ENCODE data around the gene FPGS.

FPGS gene

DNA sequence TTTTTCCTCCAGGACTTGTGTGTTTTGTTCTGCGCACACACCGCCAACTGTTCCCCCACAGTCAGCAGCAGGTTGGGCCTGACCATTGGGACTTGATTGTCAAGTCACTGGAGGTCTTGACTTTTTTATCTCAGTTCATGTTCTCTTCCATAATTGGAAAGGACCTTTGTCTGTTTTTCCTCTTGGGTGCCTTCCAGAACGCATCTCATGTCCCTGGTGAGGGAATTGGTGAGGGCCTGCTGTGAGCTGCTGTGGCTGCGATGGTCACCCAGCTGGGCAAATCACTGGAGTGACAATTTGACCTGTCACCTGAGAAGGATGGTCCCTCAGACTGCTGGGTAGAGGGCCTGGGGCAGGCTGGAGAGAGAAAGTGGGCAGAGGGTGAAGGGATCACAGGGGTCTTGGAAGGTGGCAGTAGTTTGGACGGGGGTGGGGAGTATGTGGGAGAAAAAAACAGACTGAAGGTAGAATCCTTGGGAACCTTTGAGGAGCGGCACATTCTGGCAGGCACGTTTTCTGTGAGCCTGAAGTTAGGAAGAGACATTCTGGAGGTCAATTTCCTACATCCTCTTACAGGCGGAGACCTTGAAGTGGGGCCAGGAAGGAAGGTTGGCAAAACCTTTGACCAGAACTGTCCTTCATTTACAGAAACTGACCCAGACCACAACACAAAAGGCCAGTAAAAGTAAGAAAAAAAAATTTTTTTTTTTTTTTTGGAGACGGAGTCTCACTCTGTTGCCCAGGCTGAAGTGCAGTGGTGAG is 12.4 kb upstream of the FPGS start:
- Histone ChIP-seq H3K9ac (ENCODE audit: low read length) (peak overlapping the region; percentile 14), H3K27ac (ENCODE audit: low read length, poor library complexity, severe bottlenecking) (no peak overlapping the region), H2BK120ac (ENCODE audit: low read depth, low read length) (no peak overlapping the region), H3K4me2 (ENCODE audit: low read length, poor library complexity, severe bottlenecking) (no peak overlapping the region), H3K18ac (ENCODE audit: low read depth in 1 of 2, low read length in 2 of 2) (no peak overlapping the region), H3K14ac (ENCODE audit: low read length in 2 of 2) (no peak overlapping the region), H2BK15ac (ENCODE audit: low read depth, poor library complexity, severe bottlenecking) (no peak overlapping the region), H4K91ac (ENCODE audit: low read length) (peak overlapping the region; percentile 36), H2AFZ (ENCODE audit: low read depth, low read length) (no peak overlapping the region), H2AK5ac (ENCODE audit: low read length, severe bottlenecking) (no peak overlapping the region), H3K79me1 (replicated peaks; ENCODE audit: low read length, poor library complexity, severe bottlenecking) (peaks cover 33% of the 10 kb centered on the region), H3K4ac (ENCODE audit: low read depth in 1 of 2, low read length in 2 of 2) (no peak overlapping the region), H3K4me3 (ENCODE audit: insufficient read depth in 1 of 2, low read depth in 1 of 2, low read length in 2 of 2) (no peak overlapping the region), H3K36me3 (ENCODE audit: control insufficient read depth in 1 of 2, insufficient read depth in 2 of 2, low read depth in 1 of 2, low read length in 2 of 2) (peaks cover 70 to 72% of the 10 kb centered on the region in 2 experiments), H3K23ac (ENCODE audit: low read length in 2 of 2) (no peak overlapping the region), H2BK5ac (ENCODE audit: low read depth, low read length, poor library complexity, severe bottlenecking) (no peak overlapping the region), H3K27me3 (ENCODE audit: control insufficient read depth in 1 of 2, insufficient read depth in 1 of 2, low read length in 2 of 2) (no peaks in the 10 kb centered on the region), H3K9me3 (ENCODE audit: control insufficient read depth, low read length) (no peaks in the 10 kb centered on the region), H3K4me1 (ENCODE audit: control insufficient read depth, insufficient read depth, low read depth, low read length) (peaks cover 22% of the 10 kb centered on the region), H2BK12ac (ENCODE audit: low read length in 2 of 2) (no peak overlapping the region), H4K8ac (ENCODE audit: low read length) (no peak overlapping the region)
- 94% methylated on average over 7 of the region's 9 CpGs for WGBS
- no peak for DNase-seq

DNA sequence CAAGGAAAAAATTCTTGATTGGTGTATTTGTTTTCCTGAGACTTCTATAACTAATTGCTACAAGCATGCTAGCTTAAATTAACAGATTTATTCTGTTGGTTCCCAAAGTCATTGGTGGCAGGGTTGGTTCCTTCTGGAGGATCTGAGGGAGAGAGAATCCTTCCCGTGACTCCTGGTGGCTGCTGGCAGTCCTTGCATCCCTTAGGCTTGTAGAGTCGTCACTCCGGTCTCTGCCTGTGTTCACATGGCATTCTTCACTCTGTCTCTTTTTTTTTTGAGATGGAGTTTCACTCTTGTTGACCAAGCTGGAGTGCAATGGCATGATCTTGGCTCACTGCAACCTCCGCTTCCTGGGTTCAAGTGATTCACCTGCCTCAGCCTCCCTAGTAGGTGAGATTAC is 11.6 kb upstream of the FPGS start:
- peaks cover 24% of the 10 kb centered on the region for H3K4me1 ChIP-seq (ENCODE audit: control insufficient read depth, insufficient read depth, low read depth, low read length)
- 87% methylated on average over 4 of the region's 4 CpGs for WGBS

DNA sequence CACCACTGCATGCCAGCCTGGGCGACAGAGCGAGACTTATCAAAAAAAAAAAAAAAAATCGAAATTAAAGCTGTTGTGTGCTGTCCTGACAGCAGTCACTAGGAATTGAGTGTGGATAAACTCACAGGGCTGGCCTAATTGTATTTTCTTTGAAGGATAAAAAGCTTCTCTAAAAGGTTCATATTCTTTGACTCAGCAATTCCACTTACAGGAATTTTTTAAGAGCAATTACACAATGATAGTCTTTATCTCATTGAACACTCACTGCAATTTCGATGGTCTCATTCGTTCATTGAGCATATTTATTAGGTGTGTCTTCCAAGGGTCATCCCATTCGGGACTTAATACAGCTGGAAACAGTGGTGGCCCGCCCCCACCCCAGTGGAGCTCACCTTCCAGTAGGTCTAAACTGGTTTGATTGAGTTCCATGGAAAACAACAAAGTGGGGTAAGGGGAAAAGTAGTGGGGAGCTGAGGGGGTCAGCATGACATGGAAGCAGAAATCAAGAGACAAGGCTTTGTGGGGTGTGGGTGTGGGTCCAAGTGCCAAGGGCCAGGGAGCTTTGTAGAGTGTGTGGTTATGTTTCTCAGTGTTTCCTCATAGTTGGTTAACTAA is 10.2 kb upstream of the FPGS start:
- no peak overlapping the region for H3K4me2 ChIP-seq (ENCODE audit: low read length, poor library complexity, severe bottlenecking)
- peaks cover 65 to 70% of the 10 kb centered on the region in 2 experiments for H3K36me3 ChIP-seq (ENCODE audit: control insufficient read depth in 1 of 2, insufficient read depth in 2 of 2, low read depth in 1 of 2, low read length in 2 of 2)
- no peak overlapping the region for H3K4me3 ChIP-seq (ENCODE audit: insufficient read depth in 1 of 2, low read depth in 1 of 2, low read length in 2 of 2)
- no peak for DNase-seq
- H3K4ac ChIP-seq (ENCODE audit: low read depth in 1 of 2, low read length in 2 of 2): no peak overlapping the region
- WGBS: 89% methylated on average over 7 of the region's 7 CpGs
- no peak overlapping the region for H3K23ac ChIP-seq (ENCODE audit: low read length in 2 of 2)
- no peak overlapping the region for H2BK120ac ChIP-seq (ENCODE audit: low read depth, low read length)
- no peak overlapping the region for H2AK5ac ChIP-seq (ENCODE audit: low read length, severe bottlenecking)
- H3K9me3 ChIP-seq (ENCODE audit: control insufficient read depth, low read length): no peaks in the 10 kb centered on the region
- no peak overlapping the region for H2AFZ ChIP-seq (ENCODE audit: low read depth, low read length)
- no peak overlapping the region for H2BK15ac ChIP-seq (ENCODE audit: low read depth, poor library complexity, severe bottlenecking)
- peaks cover 31% of the 10 kb centered on the region for H3K4me1 ChIP-seq (ENCODE audit: control insufficient read depth, insufficient read depth, low read depth, low read length)
- H3K27ac ChIP-seq (ENCODE audit: low read length, poor library complexity, severe bottlenecking): no peak overlapping the region
- peaks cover 33% of the 10 kb centered on the region for H3K79me1 ChIP-seq (replicated peaks; ENCODE audit: low read length, poor library complexity, severe bottlenecking)
- no peak overlapping the region for H3K9ac ChIP-seq (ENCODE audit: low read length)
- no peaks in the 10 kb centered on the region for H3K27me3 ChIP-seq (ENCODE audit: control insufficient read depth in 1 of 2, insufficient read depth in 1 of 2, low read length in 2 of 2)
- H4K8ac ChIP-seq (ENCODE audit: low read length): peak overlapping the region; percentile 39
- no peak overlapping the region for H3K18ac ChIP-seq (ENCODE audit: low read depth in 1 of 2, low read length in 2 of 2)
- H2BK5ac ChIP-seq (ENCODE audit: low read depth, low read length, poor library complexity, severe bottlenecking): no peak overlapping the region
- H2BK12ac ChIP-seq (ENCODE audit: low read length in 2 of 2): peak overlapping the region in 1 of 2 experiments; percentile 38
- H3K14ac ChIP-seq (ENCODE audit: low read length in 2 of 2): no peak overlapping the region
- no peak overlapping the region for H4K91ac ChIP-seq (ENCODE audit: low read length)

More for the DNA sequence above, 11.6 kb upstream of the FPGS start:
- Histone ChIP-seq H3K18ac (ENCODE audit: low read depth in 1 of 2, low read length in 2 of 2) (no peak overlapping the region), H2AFZ (ENCODE audit: low read depth, low read length) (no peak overlapping the region), H2AK5ac (ENCODE audit: low read length, severe bottlenecking) (no peak overlapping the region), H3K14ac (ENCODE audit: low read length in 2 of 2) (no peak overlapping the region), H4K8ac (ENCODE audit: low read length) (no peak overlapping the region), H3K79me1 (replicated peaks; ENCODE audit: low read length, poor library complexity, severe bottlenecking) (peaks cover 33% of the 10 kb centered on the region), H3K27me3 (ENCODE audit: control insufficient read depth in 1 of 2, insufficient read depth in 1 of 2, low read length in 2 of 2) (no peaks in the 10 kb centered on the region), H3K9ac (ENCODE audit: low read length) (no peak overlapping the region), H3K9me3 (ENCODE audit: control insufficient read depth, low read length) (no peaks in the 10 kb centered on the region), H2BK5ac (ENCODE audit: low read depth, low read length, poor library complexity, severe bottlenecking) (no peak overlapping the region), H3K27ac (ENCODE audit: low read length, poor library complexity, severe bottlenecking) (no peak overlapping the region), H3K4me3 (ENCODE audit: insufficient read depth in 1 of 2, low read depth in 1 of 2, low read length in 2 of 2) (no peak overlapping the region), H3K36me3 (ENCODE audit: control insufficient read depth in 1 of 2, insufficient read depth in 2 of 2, low read depth in 1 of 2, low read length in 2 of 2) (peaks cover 70 to 72% of the 10 kb centered on the region in 2 experiments), H4K91ac (ENCODE audit: low read length) (no peak overlapping the region), H3K4me2 (ENCODE audit: low read length, poor library complexity, severe bottlenecking) (no peak overlapping the region), H3K4ac (ENCODE audit: low read depth in 1 of 2, low read length in 2 of 2) (no peak overlapping the region), H2BK12ac (ENCODE audit: low read length in 2 of 2) (no peak overlapping the region), H2BK120ac (ENCODE audit: low read depth, low read length) (no peak overlapping the region), H2BK15ac (ENCODE audit: low read depth, poor library complexity, severe bottlenecking) (no peak overlapping the region), H3K23ac (ENCODE audit: low read length in 2 of 2) (no peak overlapping the region)
- no peak for DNase-seq

DNA sequence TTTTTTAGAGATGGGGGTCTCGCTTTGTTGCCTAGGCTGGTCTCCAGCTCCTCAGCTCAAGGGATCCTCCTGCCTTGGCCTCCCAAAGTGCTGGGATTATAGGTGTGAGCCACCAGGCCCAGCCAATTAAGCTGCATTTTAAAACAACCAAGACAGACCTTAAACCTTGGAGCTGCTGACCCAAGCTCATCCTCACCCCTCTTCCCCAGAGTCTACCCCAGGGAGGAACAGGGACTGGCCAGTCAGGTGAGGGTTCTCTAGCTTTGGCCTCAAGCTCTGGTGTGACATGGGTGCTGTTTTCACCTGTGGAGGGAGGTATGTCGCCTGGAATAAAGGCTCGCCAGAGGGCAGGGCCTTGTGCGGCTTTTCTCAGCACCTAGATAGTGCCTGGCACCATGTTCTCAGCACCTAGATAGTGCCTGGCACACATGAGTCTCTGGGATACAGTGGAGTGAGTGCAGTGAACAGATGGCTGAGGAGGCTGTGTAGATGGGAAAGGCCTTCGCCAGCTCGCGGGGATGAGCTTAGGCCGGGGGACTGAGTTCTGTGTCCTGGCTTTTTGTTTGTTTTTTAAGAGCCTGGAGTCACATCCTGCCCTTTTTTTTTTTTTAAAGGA is 9.5 kb upstream of the FPGS start:
- Histone ChIP-seq H3K14ac (ENCODE audit: low read length in 2 of 2) (no peak overlapping the region), H2BK120ac (ENCODE audit: low read depth, low read length) (no peak overlapping the region), H2BK15ac (ENCODE audit: low read depth, poor library complexity, severe bottlenecking) (no peak overlapping the region), H3K4ac (ENCODE audit: low read depth in 1 of 2, low read length in 2 of 2) (no peak overlapping the region), H3K4me2 (ENCODE audit: low read length, poor library complexity, severe bottlenecking) (no peak overlapping the region), H4K8ac (ENCODE audit: low read length) (peak overlapping the region; percentile 57), H3K4me3 (ENCODE audit: insufficient read depth in 1 of 2, low read depth in 1 of 2, low read length in 2 of 2) (no peak overlapping the region), H3K79me1 (replicated peaks; ENCODE audit: low read length, poor library complexity, severe bottlenecking) (peaks cover 32% of the 10 kb centered on the region), H2BK12ac (ENCODE audit: low read length in 2 of 2) (no peak overlapping the region), H3K18ac (ENCODE audit: low read depth in 1 of 2, low read length in 2 of 2) (no peak overlapping the region), H2AK5ac (ENCODE audit: low read length, severe bottlenecking) (no peak overlapping the region), H3K9ac (ENCODE audit: low read length) (peak overlapping the region; percentile 52), H2BK5ac (ENCODE audit: low read depth, low read length, poor library complexity, severe bottlenecking) (no peak overlapping the region), H4K91ac (ENCODE audit: low read length) (no peak overlapping the region), H2AFZ (ENCODE audit: low read depth, low read length) (no peak overlapping the region), H3K27me3 (ENCODE audit: control insufficient read depth in 1 of 2, insufficient read depth in 1 of 2, low read length in 2 of 2) (no peaks in the 10 kb centered on the region), H3K36me3 (ENCODE audit: control insufficient read depth in 1 of 2, insufficient read depth in 2 of 2, low read depth in 1 of 2, low read length in 2 of 2) (peaks cover 58 to 63% of the 10 kb centered on the region in 2 experiments), H3K27ac (ENCODE audit: low read length, poor library complexity, severe bottlenecking) (no peak overlapping the region), H3K23ac (ENCODE audit: low read length in 2 of 2) (no peak overlapping the region), H3K9me3 (ENCODE audit: control insufficient read depth, low read length) (no peaks in the 10 kb centered on the region), H3K4me1 (ENCODE audit: control insufficient read depth, insufficient read depth, low read depth, low read length) (peaks cover 27% of the 10 kb centered on the region)
- DNase-seq: peak; percentile 33
- WGBS: 75% methylated on average over 7 of the region's 8 CpGs
